H9 (cell line): Measurements from ENCODE around the gene PC. TPM values are rescaled to one million over a fixed set of nuclear protein-coding genes. Genes with fewer than 3 reads are reported as not detected.

Experiments
- DNase-seq: peaks from one replicate; pipeline ENCODE4 v3.0.0-alpha.2; 2017
- H2AFZ ChIP-seq: one replicate; pipeline ENCODE4 v1.6.1; 2013; ENCODE audit warnings: mild to moderate bottlenecking, low read length, control low read depth, moderate library complexity
- H2AK5ac ChIP-seq: 2 replicates; pipeline ENCODE4 v1.6.1; 2013; ENCODE audit warnings: low read length, control low read depth, mixed read lengths; ENCODE audit not compliant: insufficient read length
- H2BK120ac ChIP-seq: one replicate; pipeline ENCODE4 v1.6.1; 2013; ENCODE audit warnings: low read depth, mild to moderate bottlenecking, low read length, control low read depth, inconsistent platforms; ENCODE audit not compliant: poor library complexity, severe bottlenecking
- H2BK12ac ChIP-seq: 2 replicates; pipeline ENCODE4 v1.6.1; 2013; ENCODE audit warnings: low read length, control low read depth, mixed read lengths, low read depth; ENCODE audit not compliant: insufficient read length
- H2BK15ac ChIP-seq: 2 replicates; pipeline ENCODE4 v1.6.1; 2013; ENCODE audit warnings: low read depth, low read length, control low read depth
- H2BK20ac ChIP-seq: one replicate; pipeline ENCODE4 v1.6.1; 2013; ENCODE audit warnings: low read depth, mild to moderate bottlenecking, low read length, control low read depth, inconsistent platforms; ENCODE audit not compliant: poor library complexity, severe bottlenecking
- H2BK5ac ChIP-seq: 2 replicates; pipeline ENCODE4 v1.6.1; 2013; ENCODE audit warnings: low read length, control low read depth, mixed read lengths; ENCODE audit not compliant: insufficient read length
- H3K14ac ChIP-seq: 2 replicates; pipeline ENCODE4 v1.6.1; 2013; ENCODE audit warnings: low read length, control low read depth; ENCODE audit not compliant: insufficient read depth
- H3K18ac ChIP-seq: 2 replicates; pipeline ENCODE4 v1.6.1; 2013; ENCODE audit warnings: low read depth, mild to moderate bottlenecking, mixed read lengths, low read length, control low read depth; ENCODE audit not compliant: insufficient read length
- H3K23ac ChIP-seq: 2 replicates; pipeline ENCODE4 v1.6.1; 2013; ENCODE audit warnings: low read length, control low read depth, mixed read lengths, low read depth; ENCODE audit not compliant: insufficient read length
- H3K23me2 ChIP-seq: 2 replicates; pipeline ENCODE4 v1.6.1; 2013; ENCODE audit warnings: low read depth, mild to moderate bottlenecking, mixed read lengths, low read length, control low read depth; ENCODE audit not compliant: insufficient read length, poor library complexity, severe bottlenecking
- H3K27ac ChIP-seq: 2 replicates; pipeline ENCODE4 v1.5.1; 2013; ENCODE audit warnings: low read length, control low read depth, mixed read lengths, low read depth; ENCODE audit not compliant: insufficient read length
- H3K27me3 ChIP-seq: 2 replicates; pipeline ENCODE4 v1.6.1; 2013; ENCODE audit warnings: low read length, control low read depth, inconsistent platforms; ENCODE audit not compliant: insufficient read depth
- H3K4ac ChIP-seq: 2 replicates; pipeline ENCODE4 v1.6.1; 2013; ENCODE audit warnings: low read depth, mild to moderate bottlenecking, control low read depth, inconsistent platforms, low read length, moderate library complexity
- H3K4me1 ChIP-seq: 2 replicates; pipeline ENCODE4 v1.6.1; 2013; ENCODE audit warnings: low read length, control low read depth, inconsistent platforms; ENCODE audit not compliant: insufficient read depth
- H3K4me2 ChIP-seq: 2 replicates; pipeline ENCODE4 v1.6.1; 2013; ENCODE audit warnings: low read length, control low read depth, mixed read lengths; ENCODE audit not compliant: insufficient read length, insufficient read depth
- H3K56ac ChIP-seq: 2 replicates; pipeline ENCODE4 v1.6.1; 2013; ENCODE audit warnings: low read depth, mild to moderate bottlenecking, mixed read lengths, low read length, control low read depth; ENCODE audit not compliant: insufficient read length
- H3K79me1 ChIP-seq: 2 replicates; pipeline ENCODE4 v1.6.1; 2013; ENCODE audit warnings: low read depth, mild to moderate bottlenecking, moderate library complexity, low read length, control low read depth, inconsistent platforms; ENCODE audit not compliant: insufficient read depth, poor library complexity, severe bottlenecking
- H3K79me2 ChIP-seq: 2 replicates; pipeline ENCODE4 v1.6.1; 2013; ENCODE audit warnings: low read length, control low read depth, inconsistent platforms; ENCODE audit not compliant: insufficient read depth
- H3K9ac ChIP-seq: 2 replicates; pipeline ENCODE4 v1.6.1; 2013; ENCODE audit warnings: low read length, control low read depth, mixed read lengths; ENCODE audit not compliant: insufficient read length; ENCODE audit errors: extremely low read depth
- H3K9me3 ChIP-seq: one replicate; pipeline ENCODE4 v1.6.1; 2013; ENCODE audit warnings: low read depth, low read length, inconsistent platforms; ENCODE audit not compliant: control insufficient read depth
- H3T11ph ChIP-seq: one replicate; pipeline ENCODE4 v1.6.1; 2013; ENCODE audit warnings: mild to moderate bottlenecking, low read length, control low read depth, inconsistent platforms
- H4K20me1 ChIP-seq: one replicate; pipeline ENCODE4 v1.6.1; 2013; ENCODE audit not compliant: control insufficient read depth, insufficient read length, insufficient read depth
- H4K5ac ChIP-seq: 2 replicates; pipeline ENCODE4 v1.6.1; 2013; ENCODE audit warnings: low read depth, mild to moderate bottlenecking, mixed read lengths, low read length, control low read depth; ENCODE audit not compliant: insufficient read length
- H4K8ac ChIP-seq: replicated peaks from 2 replicates; pipeline ENCODE4 v1.6.1; 2013; ENCODE audit warnings: low read length, control low read depth, mixed read lengths, low read depth; ENCODE audit not compliant: insufficient read length
- H4K91ac ChIP-seq: 2 replicates; pipeline ENCODE4 v1.6.1; 2013; ENCODE audit warnings: low read depth, mild to moderate bottlenecking, moderate library complexity, mixed read lengths, low read length, control low read depth; ENCODE audit not compliant: insufficient read length
- H3K27ac Mint-ChIP-seq, 3 experiments: 2 replicates in 2 of 3; 3 replicates in 1 of 3; pipeline ENCODE4 v1.8.0; 2020 to 2021; ENCODE audit warnings: mixed read lengths in 3 of 3, mild to moderate bottlenecking in 1 of 3, moderate library complexity in 1 of 3
- H3K27me3 Mint-ChIP-seq: 2 replicates; pipeline ENCODE4 v1.8.0; 2021; ENCODE audit warnings: low read depth, mild to moderate bottlenecking, moderate library complexity, mixed read lengths
- H3K36me3 Mint-ChIP-seq, 3 experiments: 2 replicates in 2 of 3; 3 replicates in 1 of 3; pipeline ENCODE4 v1.8.0; 2020 to 2021; ENCODE audit warnings: low read depth in 3 of 3, mixed read lengths in 3 of 3; ENCODE audit not compliant: insufficient read depth in 1 of 3
- H3K4me1 Mint-ChIP-seq, 2 experiments: 2 replicates each; pipeline ENCODE4 v1.8.0; 2020; ENCODE audit warnings: mixed read lengths in 2 of 2
- H3K4me3 Mint-ChIP-seq, 2 experiments: 2 replicates in 1 of 2; 3 replicates in 1 of 2; pipeline ENCODE4 v1.8.0; 2020 to 2021; ENCODE audit warnings: mild to moderate bottlenecking in 2 of 2, mixed read lengths in 2 of 2, moderate library complexity in 1 of 2
- H3K9me3 Mint-ChIP-seq, 2 experiments: 2 replicates in 1 of 2; 3 replicates in 1 of 2; pipeline ENCODE4 v1.8.0; 2020; ENCODE audit warnings: mild to moderate bottlenecking in 2 of 2, mixed read lengths in 2 of 2, moderate library complexity in 1 of 2
- WGBS: extraction: QIAGEN DNeasy Blood & Tissue Kit; methylation state at CpG from one replicate; pipeline ENCODE4 v1.1.7; 2013; ENCODE audit warnings: missing lambda C conversion rate, low lambda C conversion rate, mixed read lengths; ENCODE audit not compliant: insufficient read length; ENCODE audit errors: extremely low coverage; 5-methylcytosine and 5-hydroxymethylcytosine counted together
- total RNA-seq: library from RNA; stranded (reverse); gene quantifications from 2 replicates; pipeline ENCODE4 v1.2.1, GENCODE V29; 2021
- TF ChIP-seq, protein P1 (sequence below): fragments of 200-600 bp; sonication (generic); conservative IDR thresholded peaks from 3 replicates; pipeline ENCODE4 v1.8.0; 2021; ENCODE audit warnings: antibody characterized with exemption, mild to moderate bottlenecking

Gene PC
- total RNA-seq, 1 experiment from 2014 or later = 32.6 TPM

DNA sequence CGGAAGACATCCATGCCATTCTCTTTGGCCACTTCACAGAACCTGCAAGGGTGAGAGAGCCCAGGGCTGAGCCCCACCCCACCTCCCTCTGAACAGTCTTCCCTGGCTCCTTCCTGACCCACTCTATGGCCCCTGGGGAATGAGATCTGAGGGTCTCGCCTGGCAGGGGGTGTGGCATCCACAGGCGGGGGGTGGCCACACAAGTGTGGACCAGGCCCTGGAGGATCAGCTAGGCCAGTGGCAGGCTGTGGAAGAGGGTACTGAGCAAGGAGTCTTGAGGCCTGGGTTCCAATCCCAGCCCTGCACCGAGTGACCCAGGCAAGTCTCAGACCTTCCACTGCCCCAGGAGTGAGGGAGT is 107.0 kb downstream of the PC start:
- Mint-ChIP-seq H3K4me3 (no peak overlapping the region), H3K36me3 (peaks cover 0 to 31% (median 21%) of the 10 kb centered on the region in 3 experiments; a peak in 5 of 7 replicates), H3K27me3 (peaks cover 3% of the 10 kb centered on the region), H3K27ac (no peak overlapping the region), H3K9me3 (no peaks in the 10 kb centered on the region), H3K4me1 (peaks cover 14 to 16% of the 10 kb centered on the region in 2 experiments)
- WGBS = no CpG with 5 or more reads among the region's 4 CpGs
- no peak overlapping the region for H2BK15ac ChIP-seq
- TF ChIP-seq, protein P1, sequence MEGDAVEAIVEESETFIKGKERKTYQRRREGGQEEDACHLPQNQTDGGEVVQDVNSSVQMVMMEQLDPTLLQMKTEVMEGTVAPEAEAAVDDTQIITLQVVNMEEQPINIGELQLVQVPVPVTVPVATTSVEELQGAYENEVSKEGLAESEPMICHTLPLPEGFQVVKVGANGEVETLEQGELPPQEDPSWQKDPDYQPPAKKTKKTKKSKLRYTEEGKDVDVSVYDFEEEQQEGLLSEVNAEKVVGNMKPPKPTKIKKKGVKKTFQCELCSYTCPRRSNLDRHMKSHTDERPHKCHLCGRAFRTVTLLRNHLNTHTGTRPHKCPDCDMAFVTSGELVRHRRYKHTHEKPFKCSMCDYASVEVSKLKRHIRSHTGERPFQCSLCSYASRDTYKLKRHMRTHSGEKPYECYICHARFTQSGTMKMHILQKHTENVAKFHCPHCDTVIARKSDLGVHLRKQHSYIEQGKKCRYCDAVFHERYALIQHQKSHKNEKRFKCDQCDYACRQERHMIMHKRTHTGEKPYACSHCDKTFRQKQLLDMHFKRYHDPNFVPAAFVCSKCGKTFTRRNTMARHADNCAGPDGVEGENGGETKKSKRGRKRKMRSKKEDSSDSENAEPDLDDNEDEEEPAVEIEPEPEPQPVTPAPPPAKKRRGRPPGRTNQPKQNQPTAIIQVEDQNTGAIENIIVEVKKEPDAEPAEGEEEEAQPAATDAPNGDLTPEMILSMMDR = no peak
- no peak overlapping the region for H2BK12ac ChIP-seq
- H3K27ac ChIP-seq = no peak overlapping the region
- H2BK120ac ChIP-seq = no peak overlapping the region
- no peak overlapping the region for H4K8ac ChIP-seq
- no peaks in the 10 kb centered on the region for H3K79me2 ChIP-seq
- no peak for DNase-seq
- no peak overlapping the region for H2AK5ac ChIP-seq
- no peaks in the 10 kb centered on the region for H3K9me3 ChIP-seq
- no peaks in the 10 kb centered on the region for H3K4me1 ChIP-seq
- H3K18ac ChIP-seq = no peak overlapping the region
- H3K27me3 ChIP-seq = no peaks in the 10 kb centered on the region
- no peak overlapping the region for H3K9ac ChIP-seq
- no peak overlapping the region for H2BK20ac ChIP-seq
- no peak overlapping the region for H2BK5ac ChIP-seq
- no peak overlapping the region for H3K14ac ChIP-seq
- no peak overlapping the region for H3K23ac ChIP-seq
- H4K91ac ChIP-seq = no peak overlapping the region
- no peak overlapping the region for H4K5ac ChIP-seq
- H2AFZ ChIP-seq = no peak overlapping the region
- no peak overlapping the region for H3K56ac ChIP-seq
- H3K23me2 ChIP-seq = peaks cover 4% of the 10 kb centered on the region
- no peak overlapping the region for H3K4me2 ChIP-seq
- no peaks in the 10 kb centered on the region for H3K79me1 ChIP-seq
- H3K4ac ChIP-seq = no peak overlapping the region
- H4K20me1 ChIP-seq = no peaks in the 10 kb centered on the region
- no peak overlapping the region for H3T11ph ChIP-seq
